HepG2 (cell line): ENCODE results near the gene RB1. TPM values are rescaled to one million over a fixed set of nuclear protein-coding genes. Genes with fewer than 3 reads are reported as not detected.

ENCODE experiments used
- ATAC-seq: fragments of 200-7000 bp; cut with Tn5 transposase; 3 replicates; pipeline ENCODE4 v1.9.1; 2020; ENCODE audit warnings: mild to moderate bottlenecking, moderate library complexity
- BruUV-seq: library from RNA; stranded (reverse); fragments of 400-500 nt; replicated peaks from 2 replicates; lab custom pipeline; 2021; lab: Mats Ljungman, UMichigan
- CTCF ChIA-PET: fragments of 300-600 bp; formaldehyde crosslinking; extraction: SDS; loops from one replicate; lab custom pipeline; 2021; ENCODE audit warnings: low total read pairs, inconsistent platforms, low intra/inter-chr PET ratio; lab: Yijun Ruan, JAX
- POLR2A ChIA-PET: fragments of 350-600 bp; sonication (Branson Sonifier 250); formaldehyde crosslinking; loops from one replicate; lab custom pipeline; 2020; ENCODE audit warnings: antibody characterized with exemption, inconsistent platforms; lab: Yijun Ruan, JAX
- DNase-seq: peaks from one replicate; pipeline ENCODE4 v3.0.0-alpha.2; 2015; ENCODE audit warnings: low spot score
- FAIRE-seq: peaks from 3 replicates; lab custom pipeline; 2011; peaks lifted over from hg19 to GRCh38; lab: Jason Lieb, UNC
- H2AFZ ChIP-seq: one replicate; pipeline ENCODE4 v1.6.1; 2011; ENCODE audit warnings: low read length, inconsistent platforms
- H3K27ac ChIP-seq: fragments of 300-600 bp; 3 replicates; pipeline ENCODE4 v1.8.0; 2011; ENCODE audit warnings: mixed run types, mild to moderate bottlenecking, mixed read lengths, low read length, inconsistent platforms; ENCODE audit not compliant: insufficient read depth; ENCODE audit errors: extremely low read length
- H3K27me3 ChIP-seq, 2 experiments: fragments of 200-600 bp in 1 of 2; 2 replicates in 1 of 2; 3 replicates in 1 of 2; pipeline versions ENCODE4 v1.6.0 to v1.8.0; 2011; ENCODE audit warnings: low read length in 2 of 2, mild to moderate bottlenecking in 2 of 2, moderate library complexity in 2 of 2, inconsistent platforms in 1 of 2; ENCODE audit not compliant: insufficient read depth in 2 of 2, control insufficient read depth in 1 of 2
- H3K36me3 ChIP-seq, 2 experiments: fragments of 200-600 bp in 1 of 2; replicated peaks in 1 of 2; 2 replicates in 1 of 2; 3 replicates in 1 of 2; pipeline versions ENCODE4 v1.5.1 to v1.8.0; 2011; ENCODE audit warnings: low read length in 2 of 2, inconsistent platforms in 1 of 2; ENCODE audit not compliant: insufficient read depth in 2 of 2, control insufficient read depth in 1 of 2
- H3K4me1 ChIP-seq: 2 replicates; pipeline ENCODE4 v1.5.1; 2012; ENCODE audit warnings: low read length, inconsistent platforms; ENCODE audit not compliant: insufficient read depth
- H3K4me2 ChIP-seq: 2 replicates; pipeline ENCODE4 v1.6.0; 2011; ENCODE audit warnings: low read depth, low read length, inconsistent platforms
- H3K4me3 ChIP-seq, 3 experiments: fragments of 200-600 bp in 1 of 3; sonication (generic), shearing (Covaris generic) in 1 of 3; replicated peaks in 1 of 3; 2 replicates each; pipeline ENCODE4 v1.5.1; 2011 to 2016; ENCODE audit warnings: low read length in 3 of 3, inconsistent platforms in 2 of 3, low read depth in 2 of 3, mild to moderate bottlenecking in 2 of 3, control low read depth in 1 of 3, mixed read lengths in 1 of 3; ENCODE audit not compliant: insufficient read depth in 1 of 3
- H3K79me2 ChIP-seq: one replicate; pipeline ENCODE4 v1.6.1; 2011; ENCODE audit warnings: low read length, inconsistent platforms; ENCODE audit not compliant: insufficient read depth
- H3K9ac ChIP-seq: 2 replicates; pipeline ENCODE4 v1.6.0; 2011; ENCODE audit warnings: mild to moderate bottlenecking, low read depth, low read length, inconsistent platforms; ENCODE audit not compliant: insufficient read depth
- H3K9me3 ChIP-seq: 2 replicates; pipeline ENCODE4 v1.5.1; 2012; ENCODE audit warnings: mild to moderate bottlenecking, low read length
- H4K20me1 ChIP-seq: 2 replicates; pipeline ENCODE4 v1.6.0; 2011; ENCODE audit warnings: inconsistent platforms, mild to moderate bottlenecking, low read length, moderate library complexity; ENCODE audit not compliant: insufficient read depth
- PAXIP1 ChIP-seq: sonication (generic); formaldehyde crosslinking; conservative IDR thresholded peaks from 2 replicates; pipeline ENCODE4 v1.4.0; 2020; ENCODE audit warnings: mild to moderate bottlenecking, missing genetic modification reagents, moderate library complexity
- STAG1 ChIP-seq: sonication (generic); formaldehyde crosslinking; IDR thresholded peaks from 2 replicates; pipeline ENCODE4 v1.4.0; 2020; ENCODE audit warnings: missing genetic modification reagents
- WGBS: methylation state at CpG from one replicate; pipeline ENCODE4 v1.1.6; 2017; ENCODE audit warnings: low lambda C conversion rate; 5-methylcytosine and 5-hydroxymethylcytosine counted together
- in situ Hi-C: cut with HindIII; loops from 2 replicates; pipeline ENCODE4 v1.10.0; 2017; ENCODE audit warnings: low pct_unique_long_range_greater_than_20kb; ENCODE audit not compliant: extremely low pct_ligation_motif_present
- intact Hi-C: fragments of 100-400 bp; cut with micrococcal nuclease; formaldehyde crosslinking; loops from one replicate; pipeline ENCODE4 v1.10.0; 2022; ENCODE audit not compliant: unreplicated experiment
- polyA plus RNA-seq, 8 experiments: library from polyadenylated mRNA; depleted of rRNA in 3 of 8; stranded (reverse) in 7 of 8; unstranded in 1 of 8; fragments of >200 nt; fragmentation: Illumina TruSeq in 4 of 8; extraction: Trizol in 4 of 8; gene quantifications; 2 replicates each; pipeline versions ENCODE4 v1.2.1 to v1.2.3, GENCODE V29; 2011 to 2016; ENCODE audit warnings: low read depth in 4 of 8, missing spikeins in 1 of 8, mixed read lengths in 1 of 8; ENCODE audit not compliant: insufficient read depth in 1 of 8
- total RNA-seq, 5 experiments: library from RNA; depleted of rRNA; stranded (reverse); fragments of >200 nt; fragmentation: Illumina TruSeq; extraction: Trizol; gene quantifications; 2 replicates each; pipeline ENCODE4 v1.2.3, GENCODE V29; 2016; ENCODE audit warnings: low read depth in 1 of 5
- TF ChIP-seq, protein P1 (sequence below): sonication (generic); formaldehyde crosslinking; IDR thresholded peaks from 2 replicates; pipeline ENCODE4 v1.8.0; 2022; ENCODE audit warnings: mild to moderate bottlenecking, missing genetic modification reagents, borderline replicate concordance
- TF ChIP-seq, protein P2 (sequence below): sonication (generic); formaldehyde crosslinking; IDR thresholded peaks from 2 replicates; pipeline ENCODE4 v1.5.0; 2020; ENCODE audit warnings: mild to moderate bottlenecking, missing genetic modification reagents

The RB1 gene
- total and polyA plus RNA-seq, 2 of the 13 experiments (the other 11 are each of a cell fraction or from before 2014, with no cell fraction given): 15.6 to 23.7 TPM

GRCh38 chr13:48258430-48258829 is 45.1 kb upstream of the RB1 start:
- Histone ChIP-seq H4K20me1 (no peaks in the 10 kb centered on the region), H3K4me1 (peaks cover 50% of the 10 kb centered on the region), H2AFZ (no peak overlapping the region), H3K36me3 (peaks cover 13 to 66% of the 10 kb centered on the region in 2 experiments), H3K9ac (no peak overlapping the region), H3K79me2 (no peaks in the 10 kb centered on the region), H3K4me2 (peak overlapping the region; percentile 51; the same call in 1 of the 2 replicates), H3K4me3 (no peak overlapping the region), H3K27ac (peak overlapping the region; percentile 52), H3K27me3 (no peaks in the 10 kb centered on the region), H3K9me3 (no peaks in the 10 kb centered on the region)
- ATAC-seq (peak; percentile 13; the same call in 1 of the 3 replicates), DNase-seq (no peak), FAIRE-seq (no peak)
- intact Hi-C loops (loop anchor here (2.0 to 5.0 kb wide), 2 partner anchors 49 to 132 kb away; no protein-coding TSS in a partner anchor), in situ Hi-C loops (no loop called here)
- BruUV-seq: no TSS peak
- TF ChIP-seq, protein P1, sequence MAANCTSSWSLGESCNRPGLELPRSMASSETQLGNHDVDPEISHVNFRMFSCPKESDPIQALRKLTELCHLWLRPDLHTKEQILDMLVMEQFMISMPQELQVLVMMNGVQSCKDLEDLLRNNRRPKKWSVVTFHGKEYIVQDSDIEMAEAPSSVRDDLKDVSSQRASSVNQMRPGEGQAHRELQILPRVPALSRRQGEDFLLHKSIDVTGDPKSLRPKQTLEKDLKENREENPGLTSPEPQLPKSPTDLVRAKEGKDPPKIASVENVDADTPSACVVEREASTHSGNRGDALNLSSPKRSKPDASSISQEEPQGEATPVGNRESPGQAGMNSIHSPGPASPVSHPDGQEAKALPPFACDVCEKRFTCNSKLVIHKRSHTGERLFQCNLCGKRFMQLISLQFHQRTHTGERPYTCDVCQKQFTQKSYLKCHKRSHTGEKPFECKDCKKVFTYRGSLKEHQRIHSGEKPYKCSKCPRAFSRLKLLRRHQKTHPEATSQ (CRISPR knock-in tag): no peak
- no peak for TF ChIP-seq STAG1
- TF ChIP-seq, protein P2, sequence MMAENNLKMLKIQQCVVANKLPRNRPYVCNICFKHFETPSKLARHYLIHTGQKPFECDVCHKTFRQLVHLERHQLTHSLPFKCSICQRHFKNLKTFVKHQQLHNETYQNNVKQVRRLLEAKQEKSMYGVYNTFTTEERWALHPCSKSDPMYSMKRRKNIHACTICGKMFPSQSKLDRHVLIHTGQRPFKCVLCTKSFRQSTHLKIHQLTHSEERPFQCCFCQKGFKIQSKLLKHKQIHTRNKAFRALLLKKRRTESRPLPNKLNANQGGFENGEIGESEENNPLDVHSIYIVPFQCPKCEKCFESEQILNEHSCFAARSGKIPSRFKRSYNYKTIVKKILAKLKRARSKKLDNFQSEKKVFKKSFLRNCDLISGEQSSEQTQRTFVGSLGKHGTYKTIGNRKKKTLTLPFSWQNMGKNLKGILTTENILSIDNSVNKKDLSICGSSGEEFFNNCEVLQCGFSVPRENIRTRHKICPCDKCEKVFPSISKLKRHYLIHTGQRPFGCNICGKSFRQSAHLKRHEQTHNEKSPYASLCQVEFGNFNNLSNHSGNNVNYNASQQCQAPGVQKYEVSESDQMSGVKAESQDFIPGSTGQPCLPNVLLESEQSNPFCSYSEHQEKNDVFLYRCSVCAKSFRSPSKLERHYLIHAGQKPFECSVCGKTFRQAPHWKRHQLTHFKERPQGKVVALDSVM (CRISPR knock-in tag): 0 out of 2 replicates have a peak, but pooled peaks have one; percentile 14
- TF ChIP-seq PAXIP1 (CRISPR knock-in tag): 0 out of 2 replicates have a peak, but pooled peaks have one; percentile 4
- ChIA-PET CTCF (no interaction called here), POLR2A (no interaction called here)
- WGBS: 78% methylated on average over 3 of the region's 3 CpGs
